Measurements from ENCODE around the gene SOBP.

DNA sequence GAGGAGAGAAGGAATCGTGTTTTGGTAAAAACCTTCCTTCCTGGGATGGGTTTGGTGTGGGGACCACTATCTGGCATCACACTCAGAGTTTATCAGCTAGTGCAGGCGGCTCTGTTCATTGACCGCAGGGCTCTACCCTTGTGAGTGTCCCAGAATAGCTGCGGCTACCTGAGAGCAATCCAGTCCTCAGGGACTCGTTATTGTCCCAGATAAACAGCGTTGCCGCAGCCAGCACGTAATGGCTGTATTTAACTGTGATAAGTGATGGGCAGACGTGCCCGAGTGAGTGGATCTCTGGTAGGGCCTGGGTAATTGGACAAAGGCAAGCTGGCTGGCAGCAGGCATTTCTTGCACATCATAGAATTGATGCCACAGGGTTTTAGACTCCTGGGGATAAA, 163.3 kb downstream of the SOBP start:
- TF ChIP-seq POLR2A (IDR thresholded peaks at IDR 0.05; ENCODE audit: low read depth, low read length) (no peak), GATA2 (IDR thresholded peaks at IDR 0.05; ENCODE audit: insufficient read depth, insufficient read length, low read depth, low read length) (no peak), POLR2AphosphoS5 (IDR thresholded peaks at IDR 0.05; ENCODE audit: insufficient read depth, low read depth, low read length) (no peak)
- TF ChIP-seq, protein P1, sequence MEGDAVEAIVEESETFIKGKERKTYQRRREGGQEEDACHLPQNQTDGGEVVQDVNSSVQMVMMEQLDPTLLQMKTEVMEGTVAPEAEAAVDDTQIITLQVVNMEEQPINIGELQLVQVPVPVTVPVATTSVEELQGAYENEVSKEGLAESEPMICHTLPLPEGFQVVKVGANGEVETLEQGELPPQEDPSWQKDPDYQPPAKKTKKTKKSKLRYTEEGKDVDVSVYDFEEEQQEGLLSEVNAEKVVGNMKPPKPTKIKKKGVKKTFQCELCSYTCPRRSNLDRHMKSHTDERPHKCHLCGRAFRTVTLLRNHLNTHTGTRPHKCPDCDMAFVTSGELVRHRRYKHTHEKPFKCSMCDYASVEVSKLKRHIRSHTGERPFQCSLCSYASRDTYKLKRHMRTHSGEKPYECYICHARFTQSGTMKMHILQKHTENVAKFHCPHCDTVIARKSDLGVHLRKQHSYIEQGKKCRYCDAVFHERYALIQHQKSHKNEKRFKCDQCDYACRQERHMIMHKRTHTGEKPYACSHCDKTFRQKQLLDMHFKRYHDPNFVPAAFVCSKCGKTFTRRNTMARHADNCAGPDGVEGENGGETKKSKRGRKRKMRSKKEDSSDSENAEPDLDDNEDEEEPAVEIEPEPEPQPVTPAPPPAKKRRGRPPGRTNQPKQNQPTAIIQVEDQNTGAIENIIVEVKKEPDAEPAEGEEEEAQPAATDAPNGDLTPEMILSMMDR (IDR thresholded peaks at IDR 0.05; ENCODE audit: extremely low read depth in 1 of 2, insufficient read depth in 1 of 2, low read depth in 1 of 2, low read length in 2 of 2) = no peak
